ENCODE results near the gene C6.

Gene C6

DNA sequence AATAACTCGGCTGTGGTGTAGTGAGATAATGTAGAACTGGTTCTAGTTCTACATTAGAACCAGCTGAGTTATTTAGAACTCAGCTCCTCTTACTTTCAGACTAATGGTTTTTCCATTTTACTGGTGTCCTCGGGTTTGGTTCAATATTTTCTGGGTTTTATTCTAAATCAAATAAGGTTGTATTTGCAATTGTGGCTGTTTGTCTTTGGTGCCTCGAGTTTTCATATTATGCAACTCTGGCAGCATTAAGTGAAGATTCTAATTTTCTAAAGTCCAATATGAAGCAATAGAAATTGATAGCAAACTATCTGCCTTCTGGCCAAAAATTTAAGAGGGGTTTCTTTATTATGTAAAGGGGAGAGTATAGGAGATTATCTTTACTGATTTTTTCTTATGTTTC is 19.0 kb downstream of the C6 start:
- TF ChIP-seq EZH2phosphoT487 (conservative IDR thresholded peaks at IDR 0.05; ENCODE audit: low read length): no peak
- TF ChIP-seq, protein P1, sequence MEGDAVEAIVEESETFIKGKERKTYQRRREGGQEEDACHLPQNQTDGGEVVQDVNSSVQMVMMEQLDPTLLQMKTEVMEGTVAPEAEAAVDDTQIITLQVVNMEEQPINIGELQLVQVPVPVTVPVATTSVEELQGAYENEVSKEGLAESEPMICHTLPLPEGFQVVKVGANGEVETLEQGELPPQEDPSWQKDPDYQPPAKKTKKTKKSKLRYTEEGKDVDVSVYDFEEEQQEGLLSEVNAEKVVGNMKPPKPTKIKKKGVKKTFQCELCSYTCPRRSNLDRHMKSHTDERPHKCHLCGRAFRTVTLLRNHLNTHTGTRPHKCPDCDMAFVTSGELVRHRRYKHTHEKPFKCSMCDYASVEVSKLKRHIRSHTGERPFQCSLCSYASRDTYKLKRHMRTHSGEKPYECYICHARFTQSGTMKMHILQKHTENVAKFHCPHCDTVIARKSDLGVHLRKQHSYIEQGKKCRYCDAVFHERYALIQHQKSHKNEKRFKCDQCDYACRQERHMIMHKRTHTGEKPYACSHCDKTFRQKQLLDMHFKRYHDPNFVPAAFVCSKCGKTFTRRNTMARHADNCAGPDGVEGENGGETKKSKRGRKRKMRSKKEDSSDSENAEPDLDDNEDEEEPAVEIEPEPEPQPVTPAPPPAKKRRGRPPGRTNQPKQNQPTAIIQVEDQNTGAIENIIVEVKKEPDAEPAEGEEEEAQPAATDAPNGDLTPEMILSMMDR (IDR thresholded peaks at IDR 0.05; ENCODE audit: insufficient read depth, low read length, poor library complexity, severe bottlenecking): no peak
- H3K4me3 ChIP-seq (ENCODE audit: insufficient read depth, low read length, poor library complexity, severe bottlenecking): no peak overlapping the region
- no peaks in the 10 kb centered on the region for H3K79me2 ChIP-seq (ENCODE audit: insufficient read depth, low read length)
- no peaks in the 10 kb centered on the region for H3K36me3 ChIP-seq (ENCODE audit: low read length)
- no peaks in the 10 kb centered on the region for H3F3A ChIP-seq (ENCODE audit: insufficient read depth)
- no peaks in the 10 kb centered on the region for H4K20me1 ChIP-seq (ENCODE audit: low read depth, low read length)
- H3K27ac ChIP-seq (ENCODE audit: low read depth, low read length): no peak overlapping the region
- H3K9me2 ChIP-seq (replicated peaks; ENCODE audit: insufficient read depth, low read length): no peaks in the 10 kb centered on the region
- H3K27me3 ChIP-seq (ENCODE audit: low read length): no peaks in the 10 kb centered on the region
- no peak overlapping the region for H2AFZ ChIP-seq (ENCODE audit: low read depth, low read length, severe bottlenecking)
- no peak overlapping the region for H3K9ac ChIP-seq (ENCODE audit: low read length)
- no peaks in the 10 kb centered on the region for H3K9me3 ChIP-seq (ENCODE audit: insufficient read depth, low read length)
- H3K4me2 ChIP-seq (ENCODE audit: low read depth, low read length, poor library complexity, severe bottlenecking): no peak overlapping the region

DNA sequence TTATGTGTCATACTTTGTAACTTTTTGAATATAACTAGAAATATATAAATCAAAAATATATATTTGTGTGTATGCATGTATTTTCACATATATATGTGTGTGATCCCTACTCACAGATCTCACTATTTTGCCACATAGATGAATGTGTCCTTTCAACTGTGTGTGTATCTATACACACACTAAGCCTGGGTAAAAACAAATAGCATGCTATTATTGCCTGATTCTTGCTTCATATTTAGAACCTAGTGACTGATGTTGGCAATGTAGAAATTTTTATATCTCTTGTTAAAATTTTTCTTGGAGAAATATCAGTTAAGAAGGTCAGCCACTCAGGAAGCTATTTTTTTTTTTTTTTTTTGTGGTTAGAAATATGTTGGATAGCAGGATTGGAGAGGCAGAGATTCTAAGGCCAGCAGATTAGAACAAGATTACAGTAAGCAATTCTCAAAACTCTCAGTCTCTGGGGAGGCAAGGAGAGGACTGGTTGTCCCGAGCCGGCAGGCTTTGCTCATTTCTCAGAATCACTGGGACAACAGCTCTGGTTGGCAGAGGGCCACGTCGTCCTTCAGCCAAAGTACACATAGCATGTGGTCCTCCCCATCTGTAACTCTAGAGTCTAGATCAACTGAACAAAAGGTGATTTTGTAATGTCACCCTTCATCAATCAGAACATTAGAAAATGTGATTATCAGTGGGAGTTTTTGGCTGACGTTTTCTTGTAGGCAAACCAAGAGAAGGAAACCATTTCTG is 19.7 kb downstream of the C6 start:
- no peak for TF ChIP-seq EZH2phosphoT487 (conservative IDR thresholded peaks at IDR 0.05; ENCODE audit: low read length)
- TF ChIP-seq, protein P1 (IDR thresholded peaks at IDR 0.05; ENCODE audit: insufficient read depth, low read length, poor library complexity, severe bottlenecking): no peak
- Histone ChIP-seq H4K20me1 (ENCODE audit: low read depth, low read length) (no peaks in the 10 kb centered on the region), H3K36me3 (ENCODE audit: low read length) (no peaks in the 10 kb centered on the region), H3K27ac (ENCODE audit: low read depth, low read length) (no peak overlapping the region), H3K9me2 (replicated peaks; ENCODE audit: insufficient read depth, low read length) (no peaks in the 10 kb centered on the region), H3K4me3 (ENCODE audit: insufficient read depth, low read length, poor library complexity, severe bottlenecking) (no peak overlapping the region), H3K9ac (ENCODE audit: low read length) (no peak overlapping the region), H3K27me3 (ENCODE audit: low read length) (no peaks in the 10 kb centered on the region), H3K79me2 (ENCODE audit: insufficient read depth, low read length) (no peaks in the 10 kb centered on the region), H3F3A (ENCODE audit: insufficient read depth) (no peaks in the 10 kb centered on the region), H3K4me2 (ENCODE audit: low read depth, low read length, poor library complexity, severe bottlenecking) (no peak overlapping the region), H3K9me3 (ENCODE audit: insufficient read depth, low read length) (no peaks in the 10 kb centered on the region), H2AFZ (ENCODE audit: low read depth, low read length, severe bottlenecking) (no peak overlapping the region)

DNA sequence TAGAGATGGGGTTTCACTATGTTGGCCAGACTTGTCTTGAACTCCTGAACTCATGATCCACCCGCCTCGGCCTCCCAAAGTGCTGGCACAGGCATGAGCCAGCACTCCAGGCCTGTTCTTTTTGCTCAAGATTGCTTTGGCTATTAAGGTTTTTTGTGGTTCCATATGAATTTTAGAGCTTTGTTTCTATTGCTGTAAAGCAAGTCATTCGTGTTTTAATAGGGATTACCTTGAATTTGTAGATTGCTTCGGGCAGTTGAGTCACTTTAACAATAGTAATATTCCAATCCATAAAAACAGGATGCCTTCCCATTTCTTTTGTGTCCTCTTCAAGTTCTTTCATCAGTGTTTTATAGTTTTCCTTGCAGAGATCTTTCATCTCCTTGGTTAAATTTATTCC is 22.1 kb downstream of the C6 start:
- Histone ChIP-seq H3K9ac (ENCODE audit: low read length) (no peak overlapping the region), H3K79me2 (ENCODE audit: insufficient read depth, low read length) (no peaks in the 10 kb centered on the region), H3K9me2 (replicated peaks; ENCODE audit: insufficient read depth, low read length) (no peaks in the 10 kb centered on the region), H4K20me1 (ENCODE audit: low read depth, low read length) (no peaks in the 10 kb centered on the region), H3F3A (ENCODE audit: insufficient read depth) (no peaks in the 10 kb centered on the region), H2AFZ (ENCODE audit: low read depth, low read length, severe bottlenecking) (no peak overlapping the region), H3K27me3 (ENCODE audit: low read length) (no peaks in the 10 kb centered on the region), H3K4me3 (ENCODE audit: insufficient read depth, low read length, poor library complexity, severe bottlenecking) (no peak overlapping the region), H3K36me3 (ENCODE audit: low read length) (no peaks in the 10 kb centered on the region), H3K27ac (ENCODE audit: low read depth, low read length) (no peak overlapping the region), H3K9me3 (ENCODE audit: insufficient read depth, low read length) (no peaks in the 10 kb centered on the region), H3K4me2 (ENCODE audit: low read depth, low read length, poor library complexity, severe bottlenecking) (no peak overlapping the region)
- TF ChIP-seq EZH2phosphoT487 (conservative IDR thresholded peaks at IDR 0.05; ENCODE audit: low read length): no peak
- TF ChIP-seq, protein P1 (IDR thresholded peaks at IDR 0.05; ENCODE audit: insufficient read depth, low read length, poor library complexity, severe bottlenecking): no peak
